Heart right ventricle (tissue), 16 donors: Measurements from ENCODE around the gene GLS. TPM values are rescaled to one million over a fixed set of nuclear protein-coding genes. Genes with fewer than 3 reads are reported as not detected.

Experiments used
- ATAC-seq, 8 donors: fragments of 200-7000 bp; cut with Tn5 transposase; one replicate each; pipeline ENCODE4 v1.9.1; 2020; ENCODE audit warnings: mild to moderate bottlenecking in 8 of 8, moderate library complexity in 8 of 8, moderate number of reproducible peaks in 1 of 8
- DNase-seq, 2 donors: peaks; one replicate each; pipeline ENCODE4 v3.0.0-alpha.2; 2020
- H3K27ac ChIP-seq, 10 donors: fragments of 200-600 bp; sonication (generic) in 2 of 10; one replicate each; pipeline versions ENCODE4 v1.5.0 to v1.8.0; 2020 to 2022; ENCODE audit warnings: mild to moderate bottlenecking in 3 of 10
- H3K27me3 ChIP-seq, 7 donors: fragments of 200-600 bp; one replicate each; pipeline ENCODE4 v1.8.0; 2021 to 2022; ENCODE audit warnings: mild to moderate bottlenecking in 2 of 7
- H3K36me3 ChIP-seq, 9 donors: fragments of 200-600 bp; sonication (generic) in 1 of 9; one replicate each; pipeline versions ENCODE4 v1.5.0 to v1.8.0; 2020 to 2022; ENCODE audit warnings: mild to moderate bottlenecking in 2 of 9
- H3K4me1 ChIP-seq, 9 donors: fragments of 200-600 bp; sonication (generic) in 1 of 9; one replicate each; pipeline versions ENCODE4 v1.5.0 to v1.8.0; 2020 to 2022; ENCODE audit warnings: mild to moderate bottlenecking in 4 of 9
- H3K4me3 ChIP-seq, 10 donors: fragments of 200-600 bp; sonication (generic) in 2 of 10; one replicate each; pipeline versions ENCODE4 v1.5.0 to v1.8.0; 2020 to 2022; ENCODE audit warnings: mild to moderate bottlenecking in 7 of 10, moderate library complexity in 2 of 10
- H3K9me3 ChIP-seq, 11 donors: fragments of 200-600 bp in 10 of 11; sonication (generic) in 2 of 11; one replicate each; pipeline versions ENCODE4 v1.5.0 to v1.8.0; 2013 to 2022; ENCODE audit warnings: mild to moderate bottlenecking in 2 of 11, control low read depth in 1 of 11, moderate library complexity in 1 of 11
- CTCF ChIP-seq, 9 donors: fragments of 200-600 bp; sonication (generic) in 2 of 9; IDR thresholded peaks; one replicate each; pipeline versions ENCODE4 v1.5.0 to v1.8.0; 2021 to 2022; ENCODE audit warnings: antibody characterized with exemption in 9 of 9, mild to moderate bottlenecking in 5 of 9, moderate library complexity in 1 of 9
- WGBS, 2 donors: extraction: QIAGEN DNeasy Blood & Tissue Kit; methylation state at CpG; one replicate each; pipeline ENCODE4 v1.1.7; 2013; ENCODE audit warnings: inconsistent platforms in 1 of 2; 5-methylcytosine and 5-hydroxymethylcytosine counted together
- intact Hi-C, 10 donors: fragments of 100-400 bp; cut with DNase I; formaldehyde crosslinking; loops; one replicate each; pipeline versions ENCODE4 v1.11.1 to v1.14.2; 2022
- polyA plus RNA-seq, 2 donors: library from polyadenylated mRNA; stranded (reverse); fragments of 200-250 nt; gene quantifications; one replicate each; pipeline ENCODE4 v1.2.3, GENCODE V29; 2013
- total RNA-seq, 10 donors: library from RNA; stranded (reverse); fragmentation: NEBNext Ultra II Directional in 3 of 10; extraction: Animal tissue kit (Norgen Biotek cat#: 25700) in 3 of 10; gene quantifications; one replicate each; pipeline versions ENCODE4 v1.2.1 to v1.2.4, GENCODE V29; 2021 to 2023
- donor health status: Arrhythmogenic right ventricular cardiomyopathy.
- donor health status: ischemic (EF 13 %, LVEDD 7.1; RV severe dilation, severe dysfunction).
- donor health status: healthy with polysubstance abuse.
- donor health status: DM: no; HTN: yes; CAD: no.
- donor health status: DM: no; HTN: no; CAD: no.
- donor health status: ischemic (EF 25% LVEDD 6.9; RV normal size, moderate dysfunction).
- donor health status: ischemic (EF 25% LVEDD 5.7; RV mildly dilated, moderate dysfunction).
- donor health status: healthy.
- donor health status: DM: yes; HTN: yes; CAD: no.
- donor health status: Ischemic cardiomyopathy.
- donor health status: ischemic (EF 35%, LVEDD 5.7; RV mildly dilated, moderate dysfunction).
- donor health status: nonischemic (EF 11% LVEDD 7.7; RV severe dilation, severe dysfunction).
- donor health status: DM: yes; HTN: yes; CAD: no.
- donor health status: PGD.
- donor health status: ischemic (EF 29% LVEDD 5.4; RV normal size, mild dysfunction).
- donor health status: nonischemic (EF 23%, LVEDD 6.1; RV moderate dilation, normal function).

The GLS gene
- total and polyA plus RNA-seq, 12 donors: 17.1 to 73.5 (median 54.3) TPM

- no peak for TF ChIP-seq CTCF (IDR thresholded peaks at IDR 0.05)
- Histone ChIP-seq H3K27ac (no peak overlapping the region), H3K9me3 (no peaks in the 10 kb centered on the region), H3K36me3 (peaks cover 0 to 100% (median 82%) of the 10 kb centered on the region in 9 donors), H3K4me3 (no peak overlapping the region), H3K27me3 (no peaks in the 10 kb centered on the region), H3K4me1 (peaks cover 0 to 64% (median 18%) of the 10 kb centered on the region in 9 donors)
- WGBS, 2 donors: 77 to 87% methylated on average over 3 of the region's 3 CpGs
- ATAC-seq (no peak), DNase-seq (no peak)
- intact Hi-C loops: loop anchor here in 1 of 10 donors (10.0 kb wide), 1 partner anchor 88 kb away; the partner anchor contains the start of gene GLS
Measured at GRCh38 chr2:190972846-190973245, 92.2 kb downstream of the GLS start.

GRCh38 chr2:190973262-190973661, 92.6 kb downstream of the GLS start:
- 96 to 98% methylated on average over 1 of the region's 1 CpG for WGBS, 2 donors
- Histone ChIP-seq H3K4me1 (peaks cover 0 to 68% (median 18%) of the 10 kb centered on the region in 9 donors), H3K27ac (no peak overlapping the region), H3K27me3 (no peaks in the 10 kb centered on the region), H3K9me3 (no peaks in the 10 kb centered on the region), H3K36me3 (peaks cover 0 to 100% (median 84%) of the 10 kb centered on the region in 9 donors), H3K4me3 (no peak overlapping the region)
- ATAC-seq (no peak), DNase-seq (no peak)
- intact Hi-C loops: loop anchor here in 1 of 10 donors (10.0 kb wide), 1 partner anchor 88 kb away; the partner anchor contains the start of gene GLS
- TF ChIP-seq CTCF (IDR thresholded peaks at IDR 0.05): no peak

GRCh38 chr2:190973726-190974628, 93.4 kb downstream of the GLS start:
- intact Hi-C loops: loop anchor here in 1 of 10 donors (10.0 kb wide), 1 partner anchor 89 kb away; the partner anchor contains the start of gene GLS
- Histone ChIP-seq H3K4me1 (peaks cover 0 to 76% (median 18%) of the 10 kb centered on the region in 9 donors), H3K27me3 (no peaks in the 10 kb centered on the region), H3K27ac (peak overlapping the region in 6 of 10 donors; percentile 4 to 39 (median 20)), H3K36me3 (peaks cover 0 to 100% (median 87%) of the 10 kb centered on the region in 9 donors), H3K4me3 (no peak overlapping the region), H3K9me3 (no peaks in the 10 kb centered on the region)
- ATAC-seq: peak in 1 of 8 donors; percentile 37
- WGBS, 2 donors: 64 to 73% methylated on average over 11 of the region's 11 CpGs
- no peak for DNase-seq
- TF ChIP-seq CTCF (IDR thresholded peaks at IDR 0.05): no peak

GRCh38 chr2:190974629-190975361, 94.2 kb downstream of the GLS start:
- Histone ChIP-seq H3K4me1 (peaks cover 0 to 81% (median 26%) of the 10 kb centered on the region in 9 donors), H3K27me3 (no peaks in the 10 kb centered on the region), H3K9me3 (no peaks in the 10 kb centered on the region), H3K36me3 (peaks cover 0 to 100% (median 86%) of the 10 kb centered on the region in 9 donors), H3K27ac (peak overlapping the region in 5 of 10 donors; percentile 10 to 39 (median 20)), H3K4me3 (no peak overlapping the region)
- ATAC-seq (peak; percentile 68 to 89 (median 86)), DNase-seq (peak in 1 of 2 donors; percentile 34)
- 43 to 61% methylated on average over 12 of the region's 12 CpGs for WGBS, 2 donors
- no peak for TF ChIP-seq CTCF (IDR thresholded peaks at IDR 0.05)
- intact Hi-C loops: loop anchor here in 1 of 10 donors (10.0 kb wide), 1 partner anchor 90 kb away; the partner anchor contains the start of gene GLS
